RWPE2 (cell line): ENCODE measurements around the gene GLT1D1.

Experiments used
- ATAC-seq: fragments of 200-7000 bp; cut with Tn5 transposase; 3 replicates; pipeline ENCODE4 v1.9.1; 2021; ENCODE audit warnings: low read depth
- DNase-seq: peaks from one replicate; pipeline ENCODE4 v3.0.0-alpha.2; 2020; ENCODE audit warnings: low spot score
- H3K27ac ChIP-seq: fragments of 450-650 bp; 2 replicates; pipeline ENCODE4 v1.5.1; 2017; ENCODE audit warnings: mild to moderate bottlenecking; ENCODE audit not compliant: poor library complexity, severe bottlenecking
- H3K27me3 ChIP-seq: fragments of 250-450 bp; sonication (Bioruptor Pico); 2 replicates; pipeline ENCODE4 v1.5.1; 2021; ENCODE audit warnings: mild to moderate bottlenecking, moderate library complexity; ENCODE audit not compliant: insufficient read depth, poor library complexity, severe bottlenecking
- H3K36me3 ChIP-seq: fragments of 250-450 bp; sonication (Bioruptor Pico); 2 replicates; pipeline ENCODE4 v1.5.1; 2020; ENCODE audit warnings: low read depth, mild to moderate bottlenecking, moderate library complexity
- H3K4me1 ChIP-seq: fragments of 250-450 bp; sonication (Bioruptor Pico); 2 replicates; pipeline ENCODE4 v1.5.1; 2021; ENCODE audit warnings: mild to moderate bottlenecking, moderate library complexity; ENCODE audit not compliant: insufficient read depth, poor library complexity, severe bottlenecking
- H3K4me3 ChIP-seq: fragments of 250-450 bp; sonication (Bioruptor Pico); 2 replicates; pipeline ENCODE4 v1.5.1; 2021; ENCODE audit warnings: mild to moderate bottlenecking, moderate library complexity; ENCODE audit not compliant: severe bottlenecking
- H3K9me3 ChIP-seq: fragments of 250-450 bp; sonication (Bioruptor Pico); 2 replicates; pipeline ENCODE4 v1.5.1; 2021; ENCODE audit warnings: mild to moderate bottlenecking, moderate library complexity; ENCODE audit not compliant: severe bottlenecking
- TF ChIP-seq, protein P1 (sequence below): fragments of 450-650 bp; IDR thresholded peaks from one replicate; pipeline ENCODE4 v1.5.1; 2017; ENCODE audit warnings: mild to moderate bottlenecking, moderate library complexity; ENCODE audit not compliant: poor library complexity, severe bottlenecking

GLT1D1 gene

DNA sequence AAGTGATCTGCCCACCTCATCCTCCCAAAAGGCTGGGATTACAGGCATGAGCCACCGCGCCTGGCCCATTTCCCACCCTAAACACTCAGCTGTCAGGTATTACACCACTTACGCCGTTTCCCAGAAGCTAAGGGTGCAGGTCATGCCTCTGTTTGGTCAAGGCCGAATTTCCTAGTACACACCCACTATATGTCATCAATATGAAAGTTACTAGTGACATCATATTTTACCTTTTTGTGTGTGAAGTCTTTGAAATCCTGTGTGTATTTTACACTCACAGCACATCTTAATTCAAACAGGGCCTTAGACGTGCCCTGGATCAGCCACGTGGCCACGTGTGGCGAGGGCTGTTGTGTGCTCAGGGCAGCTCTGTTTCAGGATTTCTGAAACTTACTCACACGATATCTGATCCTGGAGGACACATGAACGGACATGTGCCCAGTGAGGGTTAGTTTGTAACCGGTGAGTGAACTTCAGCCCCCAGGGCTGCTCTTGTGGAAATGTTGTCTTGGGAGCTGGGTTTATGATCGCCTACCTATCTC, 51.8 kb downstream of the GLT1D1 start:
- no peak overlapping the region for H3K4me3 ChIP-seq
- H3K9me3 ChIP-seq = no peaks in the 10 kb centered on the region
- ATAC-seq (no peak), DNase-seq (no peak)
- TF ChIP-seq, protein P1, sequence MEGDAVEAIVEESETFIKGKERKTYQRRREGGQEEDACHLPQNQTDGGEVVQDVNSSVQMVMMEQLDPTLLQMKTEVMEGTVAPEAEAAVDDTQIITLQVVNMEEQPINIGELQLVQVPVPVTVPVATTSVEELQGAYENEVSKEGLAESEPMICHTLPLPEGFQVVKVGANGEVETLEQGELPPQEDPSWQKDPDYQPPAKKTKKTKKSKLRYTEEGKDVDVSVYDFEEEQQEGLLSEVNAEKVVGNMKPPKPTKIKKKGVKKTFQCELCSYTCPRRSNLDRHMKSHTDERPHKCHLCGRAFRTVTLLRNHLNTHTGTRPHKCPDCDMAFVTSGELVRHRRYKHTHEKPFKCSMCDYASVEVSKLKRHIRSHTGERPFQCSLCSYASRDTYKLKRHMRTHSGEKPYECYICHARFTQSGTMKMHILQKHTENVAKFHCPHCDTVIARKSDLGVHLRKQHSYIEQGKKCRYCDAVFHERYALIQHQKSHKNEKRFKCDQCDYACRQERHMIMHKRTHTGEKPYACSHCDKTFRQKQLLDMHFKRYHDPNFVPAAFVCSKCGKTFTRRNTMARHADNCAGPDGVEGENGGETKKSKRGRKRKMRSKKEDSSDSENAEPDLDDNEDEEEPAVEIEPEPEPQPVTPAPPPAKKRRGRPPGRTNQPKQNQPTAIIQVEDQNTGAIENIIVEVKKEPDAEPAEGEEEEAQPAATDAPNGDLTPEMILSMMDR = no peak
- H3K27me3 ChIP-seq = no peaks in the 10 kb centered on the region
- H3K27ac ChIP-seq = no peak overlapping the region
- H3K4me1 ChIP-seq = no peaks in the 10 kb centered on the region
- H3K36me3 ChIP-seq = no peaks in the 10 kb centered on the region

DNA sequence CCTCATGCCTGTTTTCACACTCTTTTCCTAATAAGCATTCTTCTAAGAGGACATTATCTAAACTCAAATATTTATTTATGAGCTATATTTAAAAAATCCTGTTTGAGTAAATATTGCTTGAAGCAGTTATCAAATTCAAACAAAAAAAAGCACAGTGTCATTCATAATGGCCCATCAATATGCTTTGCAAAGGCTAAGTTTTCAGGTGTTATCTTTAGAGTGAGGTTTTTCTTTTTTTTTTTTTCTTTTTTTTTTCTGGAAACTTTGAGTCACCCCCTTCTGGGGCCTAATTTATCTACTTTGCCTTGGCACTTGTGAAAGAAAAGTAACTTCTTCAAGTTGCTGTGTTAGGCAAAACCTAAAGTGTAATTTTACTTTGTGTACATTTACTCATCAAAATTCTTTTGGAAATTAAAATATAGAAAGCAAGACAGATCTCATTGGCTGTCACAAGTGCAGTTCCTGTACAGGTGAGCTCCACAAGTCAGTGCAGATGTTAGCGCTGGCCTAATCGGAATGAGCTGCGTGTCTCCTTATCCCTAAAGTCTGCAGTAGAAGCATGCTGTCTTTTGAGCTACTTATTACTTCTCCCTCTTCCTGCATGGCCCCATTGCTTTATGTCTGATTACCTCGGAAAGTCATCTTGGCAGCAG, 53.3 kb downstream of the GLT1D1 start:
- H3K27me3 ChIP-seq = no peaks in the 10 kb centered on the region
- TF ChIP-seq, protein P1 = no peak
- ATAC-seq (no peak), DNase-seq (no peak)
- H3K36me3 ChIP-seq = no peaks in the 10 kb centered on the region
- H3K27ac ChIP-seq = no peak overlapping the region
- no peak overlapping the region for H3K4me3 ChIP-seq
- H3K9me3 ChIP-seq = no peaks in the 10 kb centered on the region
- no peaks in the 10 kb centered on the region for H3K4me1 ChIP-seq

DNA sequence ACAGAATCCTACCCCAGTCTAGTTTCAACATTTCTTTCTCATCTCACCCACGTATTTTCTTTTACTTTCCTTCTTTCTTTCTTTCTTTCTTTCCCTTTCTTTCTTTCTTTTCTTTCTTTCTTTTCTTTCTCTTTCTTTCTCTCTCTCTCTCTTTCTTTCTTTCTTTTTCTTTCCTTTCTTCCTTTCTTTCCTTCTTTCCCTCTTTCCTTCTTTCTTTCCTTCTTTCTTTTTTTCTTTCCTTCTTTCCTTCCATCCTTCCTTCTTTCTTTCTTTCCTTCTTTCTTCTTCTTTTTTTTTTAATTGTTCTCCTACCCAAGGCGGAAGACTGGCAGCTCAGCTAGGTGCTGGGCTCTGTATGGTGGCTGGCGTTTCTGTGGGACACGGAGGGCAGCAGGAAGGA, 55.0 kb downstream of the GLT1D1 start:
- TF ChIP-seq, protein P1 = no peak
- Histone ChIP-seq H3K36me3 (no peaks in the 10 kb centered on the region), H3K9me3 (no peaks in the 10 kb centered on the region), H3K4me3 (no peak overlapping the region), H3K4me1 (no peaks in the 10 kb centered on the region), H3K27ac (no peak overlapping the region), H3K27me3 (no peaks in the 10 kb centered on the region)
- DNase-seq = no peak
- ATAC-seq = no peak

DNA sequence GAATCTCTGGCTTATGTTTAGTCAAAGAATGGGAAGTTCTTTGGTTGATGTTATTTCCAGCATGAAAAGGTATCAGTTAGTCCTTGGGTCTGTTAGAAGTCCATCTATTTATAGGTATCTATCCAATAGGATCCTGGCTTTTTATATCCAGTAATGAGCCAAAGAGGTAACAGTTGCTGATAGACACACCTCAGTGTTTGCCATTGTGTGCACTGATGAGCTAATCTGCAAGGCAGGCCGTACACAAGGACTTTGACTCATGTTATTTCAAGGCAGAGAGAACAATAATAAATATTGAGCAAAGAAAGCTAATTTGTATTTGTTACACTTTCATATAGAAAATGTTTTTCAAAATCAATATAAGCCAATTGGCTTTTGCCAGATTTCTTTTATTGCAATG, 56.4 kb downstream of the GLT1D1 start:
- no peaks in the 10 kb centered on the region for H3K4me1 ChIP-seq
- H3K9me3 ChIP-seq = no peaks in the 10 kb centered on the region
- no peak overlapping the region for H3K4me3 ChIP-seq
- no peak overlapping the region for H3K27ac ChIP-seq
- ATAC-seq = no peak
- no peaks in the 10 kb centered on the region for H3K36me3 ChIP-seq
- no peaks in the 10 kb centered on the region for H3K27me3 ChIP-seq
- TF ChIP-seq, protein P1 = no peak
- DNase-seq = no peak

DNA sequence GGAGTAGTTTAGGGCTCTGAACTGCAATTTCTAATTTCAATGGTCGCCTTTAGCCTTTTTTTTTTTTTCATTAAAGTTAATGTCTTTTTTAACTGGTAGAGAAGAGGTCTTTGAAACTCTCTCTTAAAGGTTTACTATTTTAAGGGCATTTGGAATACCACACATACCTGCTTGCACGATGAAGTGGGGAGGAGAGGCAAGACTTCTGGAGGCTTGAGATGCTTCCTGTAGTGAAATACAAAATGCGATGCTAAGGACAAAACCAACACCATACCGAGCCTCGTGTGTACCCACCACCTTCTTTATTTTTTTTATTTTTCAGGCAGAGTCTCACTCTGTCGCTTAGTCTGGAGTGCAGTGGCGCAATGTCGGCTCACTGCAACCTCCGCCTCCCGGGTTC, 57.4 kb downstream of the GLT1D1 start:
- DNase-seq (no peak), ATAC-seq (no peak)
- Histone ChIP-seq H3K27ac (no peak overlapping the region), H3K36me3 (no peaks in the 10 kb centered on the region), H3K27me3 (no peaks in the 10 kb centered on the region), H3K4me1 (no peaks in the 10 kb centered on the region), H3K4me3 (no peak overlapping the region), H3K9me3 (no peaks in the 10 kb centered on the region)
- TF ChIP-seq, protein P1 = no peak
